ENCODE results near the gene CCT2.

- TF ChIP-seq EZH2phosphoT487 (IDR thresholded peaks at IDR 0.05; ENCODE audit: borderline replicate concordance, low read length) (no peak), CTCF (conservative IDR thresholded peaks at IDR 0.05; ENCODE audit: low read depth, low read length) (peak; percentile 88)
These were observed 14.5 kb upstream of the CCT2 start for GRCh38 chr12:69570545-69571399.
